ENCODE results near the gene NAPB. TPM values are rescaled to one million over a fixed set of nuclear protein-coding genes. Genes with fewer than 3 reads are reported as not detected.
A peak's percentile ranks its signal among the peaks of the same experiment; 100 is the strongest.

NAPB gene
- total and polyA plus RNA-seq, 2 experiments from 2014 or later, result 5.9 to 8.1 TPM

DNA sequence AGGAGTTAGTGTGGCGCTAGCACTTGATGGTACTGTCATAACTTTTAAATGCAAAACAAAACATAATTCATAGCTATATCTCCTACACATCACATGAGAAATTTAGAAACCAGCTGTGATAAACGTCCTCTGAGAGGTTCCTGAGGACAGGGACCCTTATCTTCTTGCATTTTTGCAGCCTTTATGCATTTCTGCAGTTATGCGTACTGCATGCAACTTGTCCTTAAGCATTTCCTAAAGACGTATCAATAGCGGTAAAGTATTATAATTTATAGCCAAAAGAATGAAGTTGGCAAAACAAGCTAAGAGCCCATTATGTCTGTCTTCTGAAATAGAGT, 1.7 kb downstream of the NAPB start:
- H3K9ac ChIP-seq, result peak overlapping the region; percentile 90
- peak overlapping the region; percentile 91 for H2AFZ ChIP-seq
- 16 to 20% methylated on average over 5 of the region's 5 CpGs for WGBS, 2 experiments (ENCODE audit: low coverage in 1 of 2, low lambda C conversion rate in 2 of 2, missing lambda C conversion rate in 2 of 2)
- H3K9me2 ChIP-seq (ENCODE audit: insufficient read depth), result no peaks in the 10 kb centered on the region
- no peak for DNase-seq
- peaks cover 61% of the 10 kb centered on the region for H3K79me2 ChIP-seq (ENCODE audit: insufficient read depth)
- peak overlapping the region; percentile 99 for H3K4me2 ChIP-seq (ENCODE audit: unreplicated experiment)
- peak overlapping the region; percentile 80 for H3K27ac ChIP-seq
- in situ Hi-C loops (cut with MboI), result no loop called here
- peaks cover 16% of the 10 kb centered on the region for H3F3A ChIP-seq (ENCODE audit: insufficient read depth)
- peaks cover 18% of the 10 kb centered on the region for H3K4me1 ChIP-seq (ENCODE audit: insufficient read depth)
- no peaks in the 10 kb centered on the region for H3K27me3 ChIP-seq (replicated peaks; ENCODE audit: insufficient read depth)
- H3K36me3 ChIP-seq (ENCODE audit: low read depth), result no peaks in the 10 kb centered on the region
- H3K9me3 ChIP-seq (ENCODE audit: low read depth), result no peaks in the 10 kb centered on the region
- no peak for TF ChIP-seq EZH2phosphoT487 (IDR thresholded peaks at IDR 0.05; ENCODE audit: insufficient read depth, low read depth)
- TF ChIP-seq EZH2 (IDR thresholded peaks at IDR 0.05; ENCODE audit: insufficient read depth, poor library complexity, severe bottlenecking), result no peak
- no peaks in the 10 kb centered on the region for H4K20me1 ChIP-seq (ENCODE audit: insufficient read depth)
- H3K4me3 ChIP-seq, result peak overlapping the region; percentile 83

DNA sequence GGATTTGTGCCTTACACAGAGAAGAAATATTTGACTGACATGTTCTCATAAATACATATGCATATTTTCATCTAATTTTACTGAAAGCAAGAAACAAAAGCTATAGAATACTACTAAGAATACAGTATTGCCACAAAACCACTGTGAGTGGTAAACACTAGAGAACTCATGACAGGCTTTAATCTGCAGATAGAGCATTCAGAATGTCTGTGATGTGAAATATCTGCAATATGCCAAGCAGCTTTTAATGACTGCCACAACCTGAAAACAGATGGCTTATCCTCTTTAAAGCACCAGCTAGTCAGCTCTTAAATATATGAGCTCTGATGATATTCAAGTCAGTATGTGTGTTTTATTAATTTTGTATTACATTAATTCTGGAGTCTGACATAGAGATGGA, 3.4 kb downstream of the NAPB start:
- Histone ChIP-seq H4K20me1 (ENCODE audit: insufficient read depth) (no peaks in the 10 kb centered on the region; the same call in 1 of the 2 replicates), H3K27me3 (replicated peaks; ENCODE audit: insufficient read depth) (no peaks in the 10 kb centered on the region), H3F3A (ENCODE audit: insufficient read depth) (peaks cover 16% of the 10 kb centered on the region), H3K9me3 (ENCODE audit: low read depth) (no peaks in the 10 kb centered on the region), H3K4me1 (ENCODE audit: insufficient read depth) (peaks cover 18% of the 10 kb centered on the region), H3K79me2 (ENCODE audit: insufficient read depth) (peaks cover 79% of the 10 kb centered on the region), H3K27ac (no peak overlapping the region), H2AFZ (no peak overlapping the region), H3K4me3 (no peak overlapping the region), H3K36me3 (ENCODE audit: low read depth) (no peaks in the 10 kb centered on the region), H3K4me2 (ENCODE audit: unreplicated experiment) (no peak overlapping the region), H3K9ac (no peak overlapping the region), H3K9me2 (ENCODE audit: insufficient read depth) (no peaks in the 10 kb centered on the region)
- DNase-seq, result no peak
- in situ Hi-C loops (cut with MboI), result no loop called here
- TF ChIP-seq EZH2 (IDR thresholded peaks at IDR 0.05; ENCODE audit: insufficient read depth, poor library complexity, severe bottlenecking) (no peak), EZH2phosphoT487 (IDR thresholded peaks at IDR 0.05; ENCODE audit: insufficient read depth, low read depth) (no peak)

DNA sequence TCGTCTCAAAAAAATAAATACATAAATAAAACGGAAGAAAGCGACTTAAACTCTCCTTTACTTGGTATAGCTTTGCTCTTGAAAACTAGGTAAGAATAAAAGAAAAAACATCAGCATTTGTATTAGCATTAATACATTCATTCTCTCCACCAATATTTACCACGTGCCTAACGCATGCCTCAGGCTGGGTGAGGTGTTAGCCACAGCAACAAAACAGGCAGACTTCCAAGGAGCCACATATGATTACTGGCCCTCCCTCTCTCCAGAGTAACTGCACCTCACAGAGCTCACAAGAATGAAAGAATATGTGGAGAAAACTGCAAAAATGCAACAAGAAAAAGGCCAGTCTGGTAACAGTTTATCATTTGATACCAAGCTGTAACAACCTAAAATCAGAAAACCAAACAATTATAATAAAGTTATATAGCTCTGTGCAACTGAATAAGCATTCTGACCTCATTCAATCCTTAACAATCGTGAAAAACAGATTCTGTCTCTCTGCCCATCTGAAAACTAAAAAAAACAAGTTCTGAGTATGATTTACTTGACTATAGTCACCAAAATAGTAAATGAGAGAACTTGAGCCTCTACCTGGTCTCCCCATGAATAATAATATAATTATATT, 5.2 kb downstream of the NAPB start:
- H3K27ac ChIP-seq, result no peak overlapping the region
- in situ Hi-C loops (cut with MboI), result no loop called here
- peaks cover 16% of the 10 kb centered on the region for H3F3A ChIP-seq (ENCODE audit: insufficient read depth)
- TF ChIP-seq EZH2 (IDR thresholded peaks at IDR 0.05; ENCODE audit: insufficient read depth, poor library complexity, severe bottlenecking), result no peak
- TF ChIP-seq EZH2phosphoT487 (IDR thresholded peaks at IDR 0.05; ENCODE audit: insufficient read depth, low read depth), result no peak
- H3K4me2 ChIP-seq (ENCODE audit: unreplicated experiment), result peak overlapping the region; percentile 17
- DNase-seq, result peak; percentile 81
- H3K27me3 ChIP-seq (replicated peaks; ENCODE audit: insufficient read depth), result no peaks in the 10 kb centered on the region
- WGBS, 2 experiments (ENCODE audit: low coverage in 1 of 2, low lambda C conversion rate in 2 of 2, missing lambda C conversion rate in 2 of 2), result 57 to 64% methylated on average over 6 of the region's 6 CpGs
- H3K9ac ChIP-seq, result no peak overlapping the region
- H3K79me2 ChIP-seq (ENCODE audit: insufficient read depth), result peaks cover 95% of the 10 kb centered on the region
- H3K4me3 ChIP-seq, result no peak overlapping the region
- H4K20me1 ChIP-seq (ENCODE audit: insufficient read depth), result no peaks in the 10 kb centered on the region; the same call in 1 of the 2 replicates
- H3K9me3 ChIP-seq (ENCODE audit: low read depth), result no peaks in the 10 kb centered on the region
- peaks cover 32% of the 10 kb centered on the region for H3K4me1 ChIP-seq (ENCODE audit: insufficient read depth)
- no peaks in the 10 kb centered on the region for H3K9me2 ChIP-seq (ENCODE audit: insufficient read depth)
- H3K36me3 ChIP-seq (ENCODE audit: low read depth), result no peaks in the 10 kb centered on the region
- no peak overlapping the region for H2AFZ ChIP-seq

DNA sequence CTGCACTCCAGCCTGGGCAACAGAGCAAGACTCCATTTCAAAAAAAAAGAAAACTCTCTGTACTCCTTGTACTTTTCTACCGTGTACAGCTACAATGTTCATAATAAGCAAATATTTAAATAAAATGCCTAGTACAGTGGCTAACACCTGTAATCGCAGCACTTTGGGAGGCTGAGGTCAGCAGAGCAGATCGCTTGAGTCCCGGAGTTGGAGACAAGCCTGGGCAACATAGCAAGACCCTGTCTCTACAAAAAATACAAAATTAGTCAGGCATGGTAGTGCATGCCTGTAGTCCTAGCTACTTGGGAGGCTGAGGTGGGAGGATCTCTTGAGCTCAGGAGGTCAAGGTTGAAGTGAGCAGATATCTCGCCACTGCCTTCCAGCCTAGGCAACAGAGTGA, 5.7 kb downstream of the NAPB start:
- H3K79me2 ChIP-seq (ENCODE audit: insufficient read depth), result peaks cover 95% of the 10 kb centered on the region
- no peak overlapping the region for H3K27ac ChIP-seq
- H2AFZ ChIP-seq, result no peak overlapping the region
- H3K36me3 ChIP-seq (ENCODE audit: low read depth), result no peaks in the 10 kb centered on the region
- H3F3A ChIP-seq (ENCODE audit: insufficient read depth), result peaks cover 16% of the 10 kb centered on the region
- no peaks in the 10 kb centered on the region; the same call in 1 of the 2 replicates for H4K20me1 ChIP-seq (ENCODE audit: insufficient read depth)
- DNase-seq, result no peak
- H3K4me3 ChIP-seq, result no peak overlapping the region
- H3K4me2 ChIP-seq (ENCODE audit: unreplicated experiment), result no peak overlapping the region
- no peak overlapping the region for H3K9ac ChIP-seq
- no peaks in the 10 kb centered on the region for H3K9me3 ChIP-seq (ENCODE audit: low read depth)
- no peaks in the 10 kb centered on the region for H3K9me2 ChIP-seq (ENCODE audit: insufficient read depth)
- in situ Hi-C loops (cut with MboI), result no loop called here
- no peak for TF ChIP-seq EZH2phosphoT487 (IDR thresholded peaks at IDR 0.05; ENCODE audit: insufficient read depth, low read depth)
- no peak for TF ChIP-seq EZH2 (IDR thresholded peaks at IDR 0.05; ENCODE audit: insufficient read depth, poor library complexity, severe bottlenecking)
- H3K4me1 ChIP-seq (ENCODE audit: insufficient read depth), result peaks cover 38% of the 10 kb centered on the region
- no peaks in the 10 kb centered on the region for H3K27me3 ChIP-seq (replicated peaks; ENCODE audit: insufficient read depth)
- WGBS, 2 experiments (ENCODE audit: low coverage in 1 of 2, low lambda C conversion rate in 2 of 2, missing lambda C conversion rate in 2 of 2), result 97 to 99% methylated on average over 5 of the region's 5 CpGs

Measured in GM23248 (cell line).